Measurements from ENCODE around the gene CIAO3.

DNA sequence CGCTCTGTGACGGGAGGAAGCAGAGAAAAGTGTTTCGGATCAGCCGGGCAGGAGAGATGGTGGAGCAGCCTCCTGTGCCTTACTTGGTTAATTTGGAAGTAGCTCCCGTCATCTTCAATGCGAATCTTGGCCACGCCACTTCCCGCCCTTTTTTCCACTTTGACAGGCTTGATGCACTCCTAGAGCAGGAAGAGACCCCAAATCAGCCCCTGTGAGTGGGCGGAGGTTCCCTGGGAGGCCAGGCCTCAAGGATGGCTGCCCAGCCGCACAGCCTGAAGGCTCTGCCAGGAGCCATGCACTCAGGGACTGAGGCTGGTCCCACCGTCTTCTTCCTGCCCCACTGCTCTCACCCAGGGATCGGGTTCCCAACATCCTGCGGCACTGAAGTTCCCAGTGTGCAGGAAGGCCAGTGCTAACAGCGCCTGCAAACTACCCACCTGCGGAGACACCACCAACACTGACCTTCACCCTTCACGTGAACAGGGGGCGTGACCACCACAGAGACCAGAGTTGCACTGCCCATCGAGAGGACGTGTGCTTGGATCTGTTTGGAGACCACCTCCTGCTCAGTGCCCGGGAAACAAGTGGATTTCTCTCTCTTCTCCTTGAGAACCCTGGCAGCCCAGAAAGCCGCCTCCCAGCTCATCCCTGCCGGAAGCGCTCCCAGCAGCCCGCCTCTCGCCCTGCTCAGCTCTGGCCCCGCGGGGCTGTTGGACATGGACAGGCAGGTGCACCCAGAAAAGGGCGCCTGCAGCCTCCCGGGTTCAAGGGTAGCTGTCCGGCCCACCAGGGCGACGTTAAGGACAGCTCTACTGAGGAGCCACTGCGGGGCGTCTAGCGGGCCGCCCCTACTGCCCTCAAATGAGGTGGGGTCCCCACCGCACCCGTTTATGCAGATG, 988 bp downstream of the CIAO3 start:
- TF ChIP-seq, protein P1, sequence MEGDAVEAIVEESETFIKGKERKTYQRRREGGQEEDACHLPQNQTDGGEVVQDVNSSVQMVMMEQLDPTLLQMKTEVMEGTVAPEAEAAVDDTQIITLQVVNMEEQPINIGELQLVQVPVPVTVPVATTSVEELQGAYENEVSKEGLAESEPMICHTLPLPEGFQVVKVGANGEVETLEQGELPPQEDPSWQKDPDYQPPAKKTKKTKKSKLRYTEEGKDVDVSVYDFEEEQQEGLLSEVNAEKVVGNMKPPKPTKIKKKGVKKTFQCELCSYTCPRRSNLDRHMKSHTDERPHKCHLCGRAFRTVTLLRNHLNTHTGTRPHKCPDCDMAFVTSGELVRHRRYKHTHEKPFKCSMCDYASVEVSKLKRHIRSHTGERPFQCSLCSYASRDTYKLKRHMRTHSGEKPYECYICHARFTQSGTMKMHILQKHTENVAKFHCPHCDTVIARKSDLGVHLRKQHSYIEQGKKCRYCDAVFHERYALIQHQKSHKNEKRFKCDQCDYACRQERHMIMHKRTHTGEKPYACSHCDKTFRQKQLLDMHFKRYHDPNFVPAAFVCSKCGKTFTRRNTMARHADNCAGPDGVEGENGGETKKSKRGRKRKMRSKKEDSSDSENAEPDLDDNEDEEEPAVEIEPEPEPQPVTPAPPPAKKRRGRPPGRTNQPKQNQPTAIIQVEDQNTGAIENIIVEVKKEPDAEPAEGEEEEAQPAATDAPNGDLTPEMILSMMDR (IDR thresholded peaks at IDR 0.05) = no peak
- TF ChIP-seq POLR2A (IDR thresholded peaks at IDR 0.05) = no peak
